DMS 273 (cell line): ENCODE data around the gene SLC15A1.
"Not testable (repeated sequence)": the region's sequence is repeated elsewhere in the genome, so short reads cannot be mapped to it uniquely, and the experiment has no call there.

ENCODE experiments used
- DNase-seq: peaks from one replicate; lab custom pipeline; 2025; ENCODE audit not compliant: unreplicated experiment; lab: John Stamatoyannopoulos, UW

The SLC15A1 gene

DNA sequence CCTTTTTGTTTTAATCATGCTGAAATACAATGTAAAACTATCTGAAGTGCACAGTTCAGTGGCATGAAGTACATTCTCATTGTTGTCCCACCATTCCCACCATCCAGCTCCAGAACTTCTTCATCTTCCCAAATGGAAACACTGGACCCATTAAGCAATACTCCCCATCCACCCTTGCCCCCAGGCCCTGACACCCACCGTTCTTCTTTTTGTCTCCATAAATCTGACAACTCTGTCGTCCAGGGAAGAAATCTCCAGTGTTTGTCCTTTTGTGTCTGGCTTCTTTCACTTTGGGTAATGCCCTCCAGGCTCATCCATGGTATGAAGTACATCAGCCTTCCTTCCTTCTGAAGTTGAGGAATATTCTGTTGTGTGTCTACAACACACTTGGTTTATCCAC is 2.6 kb upstream of the SLC15A1 start:
- no peak for DNase-seq

DNA sequence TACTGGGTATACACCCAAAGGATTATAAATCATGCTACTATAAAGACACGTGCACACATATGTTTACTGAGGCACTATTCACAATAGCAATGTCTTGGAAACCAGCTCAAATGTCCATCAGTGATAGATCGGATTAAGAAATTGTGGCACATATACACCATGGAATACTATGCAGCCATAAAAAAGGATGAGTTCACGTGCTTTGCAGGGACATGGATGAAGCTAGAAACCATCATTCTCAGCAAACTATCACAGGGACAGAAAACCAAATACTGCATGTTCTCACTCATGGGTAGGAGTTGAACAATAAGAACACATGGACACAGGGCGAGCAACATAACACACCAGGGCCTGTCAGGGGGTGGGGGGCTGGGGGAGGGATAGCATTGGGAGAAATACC is 2.0 kb upstream of the SLC15A1 start:
- DNase-seq = not testable (repeated sequence)

GRCh38 chr13:98751861-98752466 is 508 bp downstream of the SLC15A1 start:
- peak; percentile 47 for DNase-seq

DNA sequence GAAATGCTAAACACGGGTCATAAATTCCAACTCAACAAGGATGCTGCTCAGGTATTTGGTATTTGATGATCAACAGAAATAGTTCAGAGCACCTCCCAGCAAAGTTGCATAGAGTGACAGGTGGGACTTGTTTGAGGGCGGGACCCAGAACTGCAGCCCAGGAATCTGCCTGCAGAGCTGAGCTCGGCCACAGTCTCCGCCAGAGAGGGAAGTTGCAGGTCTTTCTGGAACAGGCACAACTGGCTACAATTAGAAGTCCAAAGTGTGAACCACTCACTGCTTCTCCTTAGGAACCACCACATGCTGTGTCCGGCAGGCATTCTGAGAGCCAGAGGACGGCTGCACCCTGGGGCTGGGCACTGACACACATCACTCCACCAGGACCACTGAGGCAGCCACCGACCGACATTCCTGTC is 1.1 kb downstream of the SLC15A1 start:
- DNase-seq = peak; percentile 53

DNA sequence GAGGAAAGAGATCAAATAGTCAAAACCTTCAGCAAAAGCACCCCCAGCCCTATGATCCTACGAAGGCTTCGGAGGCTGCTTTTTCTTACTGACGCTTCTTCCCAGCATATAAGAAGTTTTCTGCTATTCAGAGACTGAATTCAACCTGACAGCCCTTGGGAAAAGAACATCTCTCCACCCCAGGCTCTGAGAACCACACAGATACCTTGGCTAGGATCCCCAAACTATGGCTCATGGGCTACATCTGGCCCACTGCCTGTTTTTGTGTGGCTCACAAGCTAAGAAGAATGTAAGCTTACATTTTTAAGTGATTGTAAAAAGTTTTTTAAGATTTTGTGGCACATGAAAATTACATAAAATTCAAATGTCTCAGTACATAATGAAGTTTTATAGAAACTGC is 3.0 kb downstream of the SLC15A1 start:
- no peak for DNase-seq

DNA sequence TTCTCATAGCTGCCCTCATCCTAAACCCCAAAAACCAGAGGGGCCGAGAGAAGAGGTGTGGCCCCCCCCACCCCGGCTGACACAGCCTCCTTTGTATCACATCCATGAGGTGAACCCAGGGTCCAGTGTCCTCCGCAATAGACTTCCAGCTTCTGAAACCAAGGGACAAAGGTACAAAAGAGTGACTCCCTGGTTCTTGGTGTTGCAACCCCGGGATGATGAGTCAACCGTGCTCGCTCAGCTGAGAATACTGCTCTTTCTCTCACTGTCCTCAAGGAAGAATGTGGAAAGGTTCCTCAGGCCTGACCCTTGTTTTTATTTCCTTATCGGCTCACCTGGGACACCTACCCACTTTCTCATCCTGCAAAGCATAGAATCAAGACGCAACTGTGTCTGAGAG is 5.5 kb downstream of the SLC15A1 start:
- no peak for DNase-seq

DNA sequence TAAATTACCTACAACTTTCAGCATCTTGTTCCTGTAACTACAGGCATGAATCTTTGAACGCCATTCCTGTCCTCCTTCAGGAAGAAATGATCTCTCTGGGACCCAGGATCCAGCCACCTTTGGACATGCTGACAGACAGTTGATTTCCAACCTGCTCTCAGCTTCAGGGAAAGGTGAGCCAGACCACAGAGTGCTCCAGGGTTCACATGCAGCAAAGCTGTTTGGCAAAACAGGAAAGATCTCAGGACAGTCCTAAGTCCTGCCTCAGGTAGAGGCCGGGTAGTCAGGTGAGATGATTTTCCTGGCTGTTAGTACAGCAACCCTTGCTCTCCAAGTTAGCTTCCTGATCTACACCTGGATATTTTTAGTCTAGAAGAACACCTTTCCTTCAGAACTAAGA is 9.1 kb downstream of the SLC15A1 start:
- no peak for DNase-seq

GRCh38 chr13:98742961-98743360 is 9.5 kb downstream of the SLC15A1 start:
- no peak for DNase-seq

- DNase-seq = no peak
Measured at GRCh38 chr13:98741741-98742435, 10.6 kb downstream of the SLC15A1 start.

DNA sequence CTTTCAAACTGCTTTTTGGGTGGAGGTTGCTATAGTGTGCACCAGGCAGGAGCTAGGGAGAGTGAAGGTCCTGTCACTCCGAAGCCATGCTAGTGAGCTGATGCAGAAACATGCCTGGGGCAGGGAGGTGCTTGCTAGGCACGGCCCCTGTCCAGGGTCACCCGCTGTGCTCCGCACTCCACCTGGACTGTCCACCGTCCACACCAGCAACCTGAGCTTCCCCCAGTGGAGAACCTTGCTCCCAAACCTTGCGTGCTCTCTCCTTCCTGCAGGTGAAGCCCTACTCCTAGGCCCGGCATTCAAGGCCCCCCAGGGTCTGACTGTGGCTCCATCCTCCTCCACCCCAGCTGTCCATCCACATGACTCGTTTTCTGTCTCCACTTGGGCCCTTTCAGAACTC is 12.3 kb downstream of the SLC15A1 start:
- DNase-seq = no peak

GRCh38 chr13:98738993-98739392 is 13.5 kb downstream of the SLC15A1 start:
- DNase-seq = no peak

DNA sequence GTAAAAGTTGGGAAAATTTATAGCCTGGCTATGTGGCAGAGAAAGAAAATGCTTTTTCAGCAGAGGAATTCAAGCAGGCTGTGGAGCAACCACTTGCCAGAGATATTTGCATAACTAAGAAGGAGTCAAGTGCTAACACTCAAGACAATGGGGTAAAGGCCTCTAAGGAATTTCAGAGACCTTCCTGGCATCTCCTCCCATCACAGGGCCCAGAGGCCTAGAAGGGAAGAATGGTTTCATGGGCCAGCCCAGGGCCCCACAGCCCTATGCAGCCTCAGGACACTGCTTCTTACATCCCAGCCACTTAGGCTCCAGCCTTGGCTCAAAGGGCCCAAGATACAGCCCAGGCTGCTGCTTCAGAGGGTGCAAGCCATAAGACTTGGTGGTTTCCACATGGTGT is 14.3 kb downstream of the SLC15A1 start:
- no peak for DNase-seq

DNA sequence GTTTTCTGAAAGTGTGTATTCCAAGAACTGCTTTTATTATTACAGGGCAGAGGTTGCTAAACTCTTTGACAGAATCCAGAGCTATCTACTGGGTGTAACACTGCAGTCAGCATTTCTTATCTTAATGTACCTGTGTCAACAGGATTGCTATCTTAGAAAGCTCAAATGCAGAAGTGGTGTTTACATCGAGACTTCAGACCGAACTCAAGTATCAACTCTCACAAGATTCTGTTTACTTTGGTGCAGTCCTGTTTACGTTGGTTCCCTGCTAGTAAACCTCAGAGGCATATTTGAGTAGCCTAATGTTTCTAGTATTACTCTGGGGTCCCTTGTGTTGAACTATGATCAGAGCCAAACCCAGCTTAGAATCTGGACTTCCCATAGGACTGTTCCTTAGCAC is 20.5 kb downstream of the SLC15A1 start:
- no peak for DNase-seq

DNA sequence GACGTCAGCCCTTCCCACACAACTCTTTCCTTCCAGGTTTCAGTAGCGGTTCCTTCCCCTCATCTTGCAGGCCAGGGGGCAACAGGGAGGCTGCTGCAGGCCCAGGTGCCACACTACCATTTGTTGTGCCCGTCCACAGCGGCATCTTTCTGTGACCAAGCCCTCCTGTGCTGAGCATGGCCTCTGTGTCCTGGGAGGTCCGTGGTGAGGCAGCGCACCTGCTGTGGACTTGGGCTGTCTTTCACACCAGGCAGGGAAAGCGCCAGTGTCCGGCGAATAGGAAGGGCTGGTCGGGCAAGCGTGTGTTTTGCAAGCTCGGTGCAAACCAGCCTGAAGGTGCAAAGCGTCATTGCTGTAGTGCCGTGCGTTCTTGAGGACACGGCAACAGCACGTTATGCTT is 21.4 kb downstream of the SLC15A1 start:
- no peak for DNase-seq

DNA sequence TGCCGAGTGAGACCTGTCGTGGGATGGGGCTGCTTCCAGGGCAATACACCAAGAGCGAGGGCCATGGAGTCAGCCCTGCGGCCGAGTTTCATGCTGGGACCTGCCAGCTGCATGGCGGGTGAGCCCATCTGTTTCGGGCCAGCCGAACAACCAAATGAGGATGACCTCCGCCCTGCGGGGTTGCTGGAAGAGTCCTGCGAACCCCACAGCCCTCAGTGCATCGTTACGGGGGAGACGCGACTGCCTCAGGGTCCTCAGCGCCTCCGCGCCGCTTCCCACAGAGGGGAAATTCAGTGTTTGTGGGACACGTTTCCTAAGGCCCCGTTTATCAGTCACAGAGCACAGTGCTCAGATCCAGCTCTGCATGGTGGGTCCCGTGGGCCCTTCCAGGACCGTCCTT is 22.0 kb downstream of the SLC15A1 start:
- no peak for DNase-seq

DNA sequence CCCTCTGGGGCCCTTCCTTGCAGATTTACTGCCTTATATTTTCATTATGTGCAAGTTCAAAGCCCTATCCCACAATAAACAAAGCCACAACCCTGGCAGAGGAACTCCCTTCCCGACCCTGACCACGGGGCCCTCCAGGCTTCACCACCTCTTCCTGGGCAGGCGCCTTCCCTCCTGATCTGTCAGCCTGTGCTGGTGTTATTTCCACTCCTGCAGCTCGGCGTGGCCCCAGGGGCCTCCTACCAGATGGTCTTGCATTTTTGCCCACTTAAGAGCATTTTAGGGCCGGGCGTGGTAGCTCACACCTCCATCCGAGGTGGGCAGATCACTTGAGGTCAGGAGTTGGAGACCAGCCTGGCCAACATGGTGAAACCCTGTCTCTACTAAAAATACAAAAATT is 22.8 kb downstream of the SLC15A1 start:
- DNase-seq = no peak

DNA sequence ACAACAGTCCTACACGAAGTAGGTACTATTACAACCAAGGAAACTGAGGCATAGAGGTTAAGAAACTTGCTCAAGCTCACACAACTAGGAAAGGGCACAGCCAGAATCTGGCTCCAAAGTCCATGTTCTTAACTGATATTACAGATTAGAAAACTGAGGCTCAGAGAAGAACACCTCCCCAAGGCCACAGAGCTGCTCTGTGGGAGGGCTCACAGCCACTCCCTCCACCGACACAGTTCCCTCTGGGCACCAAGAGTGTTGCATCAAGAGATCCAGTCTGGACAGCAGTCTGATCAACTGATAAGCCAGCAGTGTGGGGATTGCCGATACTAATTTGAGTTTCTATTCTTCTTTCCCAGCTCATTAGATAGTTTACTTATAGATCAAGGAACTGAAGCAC is 29.5 kb downstream of the SLC15A1 start:
- no peak for DNase-seq

GRCh38 chr13:98721825-98722510 is 30.5 kb downstream of the SLC15A1 start:
- DNase-seq = no peak

DNA sequence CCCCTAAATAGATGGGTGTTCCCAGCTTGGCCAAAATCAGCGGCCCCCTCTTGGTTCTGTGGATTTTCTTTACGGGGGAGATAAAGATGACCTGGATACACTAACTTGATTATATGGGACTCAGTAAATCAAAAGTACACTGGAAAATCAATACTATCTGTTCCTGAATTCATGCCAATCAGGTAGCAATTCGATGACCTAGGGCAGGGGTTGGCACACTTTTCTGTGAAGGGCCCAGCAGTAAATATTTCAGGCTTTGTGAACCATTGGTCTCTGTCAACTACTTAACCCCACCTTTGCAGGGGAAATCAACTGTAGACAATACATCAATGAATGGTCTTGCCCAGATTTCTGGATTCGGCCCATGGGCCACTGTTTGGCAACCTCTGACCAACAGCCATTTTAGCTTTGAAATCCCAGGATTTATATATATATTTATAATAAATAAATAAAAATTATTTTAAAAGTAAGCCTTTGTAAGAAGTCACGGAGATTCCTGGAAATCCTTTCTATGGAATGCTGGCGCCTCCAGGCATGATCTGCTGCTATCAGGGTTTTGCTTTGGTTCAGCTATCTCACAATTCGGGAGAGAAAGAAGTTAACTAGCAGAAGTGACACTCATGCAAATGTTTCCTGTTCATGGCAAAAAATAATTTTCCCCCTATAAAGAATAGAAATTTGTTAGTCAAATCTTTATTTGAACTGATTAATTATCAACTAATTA is 32.8 kb downstream of the SLC15A1 start:
- no peak for DNase-seq

DNA sequence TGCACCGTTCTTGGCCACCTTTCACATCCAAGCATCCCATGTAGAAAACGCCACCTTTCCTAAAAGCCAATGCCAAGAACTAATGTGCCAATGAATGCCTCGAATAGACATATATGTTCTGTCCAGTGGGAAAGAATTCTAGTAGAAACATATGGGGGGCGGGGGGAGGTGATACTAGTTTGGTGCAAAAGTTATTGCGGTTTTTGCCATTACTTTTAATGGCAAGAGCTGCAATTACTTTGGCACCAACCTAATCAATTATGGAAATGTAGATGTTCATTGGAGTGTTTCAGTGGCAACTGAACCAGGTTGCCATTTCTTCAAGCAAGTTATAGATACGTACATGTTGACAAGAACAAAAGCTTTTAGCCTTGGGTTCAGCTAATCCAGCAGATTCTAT is 34.6 kb downstream of the SLC15A1 start:
- DNase-seq = no peak

GRCh38 chr13:98717256-98717655 is 35.2 kb downstream of the SLC15A1 start:
- no peak for DNase-seq

DNA sequence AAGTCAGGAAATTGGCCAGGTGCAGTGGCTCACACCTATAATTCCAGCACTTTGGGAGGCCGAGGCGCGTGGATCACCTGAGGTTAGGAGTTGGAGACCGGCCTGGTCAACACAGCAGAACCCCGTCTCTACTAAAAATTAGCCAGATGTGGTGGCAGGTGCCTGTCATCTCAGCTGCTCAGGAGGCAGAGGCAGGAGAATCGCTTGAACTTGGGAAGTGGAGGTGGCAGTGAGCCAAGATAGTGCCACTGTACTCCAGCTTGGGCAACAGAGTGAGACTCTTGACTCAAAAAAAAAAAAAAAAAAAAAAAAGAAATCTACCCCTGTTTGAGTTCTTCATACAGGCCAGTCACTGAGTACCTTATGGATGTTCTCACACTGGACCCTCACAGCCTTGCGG is 42.0 kb downstream of the SLC15A1 start:
- DNase-seq = no peak
